Body of pancreas (tissue), 4 donors: ENCODE measurements around the gene IL17C.

Source experiments
- CTCF ChIP-seq, 7 experiments: fragments of 450-650 bp in 4 of 7; fragments of 200-600 bp in 3 of 7; sonication (generic) in 3 of 7; IDR thresholded peaks; one replicate each; pipeline ENCODE4 v1.5.1; 2016 to 2019; ENCODE audit warnings: antibody characterized with exemption in 7 of 7
- POLR2A ChIP-seq, 3 donors: fragments of 450-650 bp; IDR thresholded peaks; one replicate each; pipeline ENCODE4 v1.6.1; 2016; ENCODE audit warnings: antibody characterized with exemption in 3 of 3, mild to moderate bottlenecking in 2 of 3

GRCh38 chr16:88687254-88687576, 48.8 kb downstream of the IL17C start:
- TF ChIP-seq CTCF (IDR thresholded peaks at IDR 0.05) (no peak), POLR2A (IDR thresholded peaks at IDR 0.05) (no peak)
